K562 (cell line): Measurements from ENCODE around the gene ROBO1. TPM values are rescaled to one million over a fixed set of nuclear protein-coding genes. Genes with fewer than 3 reads are reported as not detected.

Source experiments
- ATAC-seq: fragments of 200-7000 bp; cut with Tn5 transposase; 3 replicates; pipeline ENCODE4 v1.9.1; 2020; ENCODE audit warnings: moderate library complexity
- BruUV-seq: library from RNA; stranded (reverse); fragments of 400-500 nt; replicated peaks from 2 replicates; lab custom pipeline; 2021; lab: Mats Ljungman, UMichigan
- CTCF ChIA-PET: fragments of 300-600 bp; formaldehyde crosslinking; extraction: SDS; loops from one replicate; lab custom pipeline; 2021; ENCODE audit warnings: low intra/inter-chr PET ratio; lab: Yijun Ruan, JAX
- POLR2A ChIA-PET: fragments of 300-600, 350-650 bp; sonication (Branson Sonifier 250); formaldehyde crosslinking; extraction: SDS; loops from one replicate; lab custom pipeline; 2021; ENCODE audit warnings: antibody characterized with exemption, inconsistent platforms; lab: Yijun Ruan, JAX
- DNase-seq, 4 experiments: peaks; one replicate each; pipeline versions ENCODE4 v3.0.0 to v3.0.0-alpha.2; 2011 to 2018; ENCODE audit warnings: low spot score in 3 of 4, mixed read lengths in 3 of 4; ENCODE audit errors: extremely low read depth in 1 of 4
- FAIRE-seq: peaks from 2 replicates; lab custom pipeline; 2011; peaks lifted over from hg19 to GRCh38; lab: Jason Lieb, UNC
- H2AFZ ChIP-seq: 2 replicates; pipeline ENCODE4 v1.6.0; 2011; ENCODE audit warnings: low read depth, low read length, control low read depth, inconsistent platforms
- H3K27ac ChIP-seq: fragments of 200-600 bp; 3 replicates; pipeline ENCODE4 v1.8.0; 2011; ENCODE audit warnings: low read depth, mild to moderate bottlenecking, control low read depth, inconsistent platforms, low read length, moderate library complexity, mixed read lengths; ENCODE audit errors: extremely low read depth
- H3K27me3 ChIP-seq, 2 experiments: fragments of 300-600 bp in 1 of 2; 2 replicates in 1 of 2; 3 replicates in 1 of 2; pipeline versions ENCODE4 v1.6.0 to v1.8.0; 2011; ENCODE audit warnings: inconsistent platforms in 2 of 2, low read length in 2 of 2, mild to moderate bottlenecking in 1 of 2, mixed read lengths in 1 of 2, moderate library complexity in 1 of 2; ENCODE audit not compliant: control insufficient read depth in 2 of 2, insufficient read depth in 2 of 2
- H3K36me3 ChIP-seq: fragments of 300-600 bp; 3 replicates; pipeline ENCODE4 v1.8.0; 2011; ENCODE audit warnings: mild to moderate bottlenecking, low read length, inconsistent platforms; ENCODE audit not compliant: control insufficient read depth, insufficient read depth
- H3K4me1 ChIP-seq, 2 experiments: fragments of 200-600 bp in 1 of 2; replicated peaks in 1 of 2; 2 replicates in 1 of 2; 3 replicates in 1 of 2; pipeline versions ENCODE4 v1.5.1 to v1.8.0; 2011; ENCODE audit warnings: inconsistent platforms in 2 of 2, low read length in 2 of 2, mild to moderate bottlenecking in 1 of 2, mixed read lengths in 1 of 2, moderate library complexity in 1 of 2; ENCODE audit not compliant: control insufficient read depth in 2 of 2, insufficient read depth in 2 of 2
- H3K4me2 ChIP-seq: 2 replicates; pipeline ENCODE4 v1.6.1; 2011; ENCODE audit warnings: low read length, control low read depth, inconsistent platforms, mixed read lengths; ENCODE audit not compliant: insufficient read depth
- H3K4me3 ChIP-seq: fragments of 200-600 bp; sonication (generic), shearing (Covaris generic); 2 replicates; pipeline ENCODE4 v1.5.1; 2016; ENCODE audit warnings: control low read depth, inconsistent platforms
- H3K79me2 ChIP-seq: fragments of 200-600 bp; 3 replicates; pipeline ENCODE4 v1.8.0; 2011; ENCODE audit warnings: low read length, inconsistent platforms; ENCODE audit not compliant: control insufficient read depth, insufficient read depth
- H3K9ac ChIP-seq, 2 experiments: 2 replicates each; pipeline versions ENCODE4 v1.6.0 to v1.6.1; 2011; ENCODE audit warnings: low read depth in 2 of 2, low read length in 2 of 2, control low read depth in 1 of 2, inconsistent platforms in 1 of 2, mild to moderate bottlenecking in 1 of 2, mixed read lengths in 1 of 2; ENCODE audit not compliant: insufficient read depth in 1 of 2
- H3K9me1 ChIP-seq: one replicate; pipeline ENCODE4 v1.6.0; 2011; ENCODE audit warnings: inconsistent platforms, mild to moderate bottlenecking, low read length, moderate library complexity; ENCODE audit not compliant: control insufficient read depth, insufficient read depth
- H3K9me3 ChIP-seq: replicated peaks from 2 replicates; pipeline ENCODE4 v1.5.1; 2011; ENCODE audit warnings: low read depth, low read length, inconsistent platforms; ENCODE audit not compliant: control insufficient read depth, insufficient read depth
- H4K20me1 ChIP-seq: replicated peaks from 2 replicates; pipeline ENCODE4 v1.6.1; 2011; ENCODE audit warnings: low read length, inconsistent platforms, mixed read lengths; ENCODE audit not compliant: control insufficient read depth, insufficient read depth
- CXXC5 ChIP-seq: fragments of 250-450 bp; sonication (Bioruptor Pico); IDR thresholded peaks from 2 replicates; pipeline ENCODE4 v1.8.0; 2022; ENCODE audit warnings: inconsistent platforms, mild to moderate bottlenecking, moderate library complexity
- FIP1L1 ChIP-seq: fragments of 200-400 bp; formaldehyde crosslinking; IDR thresholded peaks from 2 replicates; pipeline ENCODE4 v1.6.1; 2018; ENCODE audit warnings: mild to moderate bottlenecking, low read depth, low read length; ENCODE audit not compliant: poor library complexity, severe bottlenecking
- MLX ChIP-seq, 2 experiments: fragments of 450-650 bp in 1 of 2; sonication (generic) in 1 of 2; formaldehyde crosslinking; conservative IDR thresholded peaks; 2 replicates each; pipeline versions ENCODE4 v1.4.0 to v1.8.1; 2020 to 2022; ENCODE audit warnings: mild to moderate bottlenecking in 1 of 2, missing genetic modification reagents in 1 of 2
- SMAD4 ChIP-seq: fragments of 250-450 bp; sonication (Bioruptor Pico); conservative IDR thresholded peaks from 2 replicates; pipeline ENCODE4 v1.8.0; 2021; ENCODE audit warnings: inconsistent platforms, mild to moderate bottlenecking, moderate library complexity
- SREBF2 ChIP-seq: sonication (generic); formaldehyde crosslinking; IDR thresholded peaks from 2 replicates; pipeline ENCODE4 v1.4.0; 2020; ENCODE audit warnings: mild to moderate bottlenecking, missing genetic modification reagents
- SRSF9 ChIP-seq: fragments of 200-400 bp; formaldehyde crosslinking; IDR thresholded peaks from 2 replicates; pipeline ENCODE4 v1.6.1; 2017; ENCODE audit warnings: low read depth, low read length, borderline replicate concordance
- TCF7L2 ChIP-seq: fragments of 150-350 bp; IDR thresholded peaks from 2 replicates; pipeline ENCODE4 v1.6.1; 2016; ENCODE audit warnings: low read depth, mild to moderate bottlenecking, low read length, moderate library complexity
- THRAP3 ChIP-seq: fragments of 450-650 bp; IDR thresholded peaks from 2 replicates; pipeline ENCODE4 v1.6.1; 2016; ENCODE audit warnings: mild to moderate bottlenecking, inconsistent platforms, borderline replicate concordance
- WGBS: fragments of 100-300 bp; shearing (Covaris generic); methylation state at CpG from one replicate; pipeline ENCODE4 v1.1.6; 2016; ENCODE audit warnings: low coverage, mixed read lengths; ENCODE audit not compliant: insufficient coverage; ENCODE audit errors: missing lambda C conversion rate; 5-methylcytosine and 5-hydroxymethylcytosine counted together
- in situ Hi-C: fragments of 300-500 bp; cut with MboI; formaldehyde crosslinking; loops from 4 replicates; pipeline ENCODE4 v1.15.0; 2018; ENCODE audit warnings: inconsistent platforms, mixed read lengths
- intact Hi-C: fragments of 100-400 bp; cut with micrococcal nuclease; formaldehyde crosslinking; loops from 2 replicates; pipeline ENCODE4 v1.14.2; 2022
- polyA plus RNA-seq, 8 experiments: library from polyadenylated mRNA; depleted of rRNA in 4 of 8; stranded (reverse) in 5 of 8; unstranded in 3 of 8; fragments of >200 nt; fragmentation: Nextera tagmentation in 2 of 8; fragmentation: Illumina TruSeq in 1 of 8; extraction: Ambion mirVana in 2 of 8; extraction: Trizol in 1 of 8; gene quantifications; 2 replicates each; pipeline versions ENCODE4 v1.2.1 to v1.2.3, GENCODE V29; 2011 to 2014; ENCODE audit warnings: inconsistent platforms in 1 of 8, missing spikeins in 1 of 8
- total RNA-seq, 7 experiments: library from RNA; depleted of rRNA in 6 of 7; stranded (reverse); fragments of >200 nt in 6 of 7; fragmentation: Illumina TruSeq in 2 of 7; extraction: Trizol in 2 of 7; gene quantifications; 2 replicates each; pipeline versions ENCODE4 v1.2.1 to v1.2.3, GENCODE V29; 2011 to 2021; ENCODE audit warnings: low replicate concordance in 1 of 7

The ROBO1 gene
- total and polyA plus RNA-seq, 9 of the 15 experiments (the other 6 are each of a cell fraction or from before 2014, with no cell fraction given), result 0.01 to 0.53 (median 0.17) TPM; not detected in 5

- Histone ChIP-seq H3K27me3 (no peaks in the 10 kb centered on the region), H3K4me1 (no peaks in the 10 kb centered on the region), H3K9me3 (no peaks in the 10 kb centered on the region), H2AFZ (no peak overlapping the region), H3K27ac (no peak overlapping the region), H3K4me2 (no peak overlapping the region), H3K4me3 (no peak overlapping the region), H3K79me2 (no peaks in the 10 kb centered on the region), H3K9me1 (no peaks in the 10 kb centered on the region), H3K36me3 (no peaks in the 10 kb centered on the region), H4K20me1 (no peaks in the 10 kb centered on the region), H3K9ac (no peak overlapping the region)
- POLR2A ChIA-PET, result no interaction called here
- intact Hi-C loops, result no loop called here
- CTCF ChIA-PET, result no interaction called here
- in situ Hi-C loops, result no loop called here
- DNase-seq, result no peak
- 0% methylated on average over 3 of the region's 5 CpGs for WGBS
- BruUV-seq, result no TSS peak
- TF ChIP-seq FIP1L1 (no peak), TCF7L2 (no peak)
- FAIRE-seq, result no peak
- no peak for ATAC-seq
These were observed 5.5 kb upstream of the ROBO1 start for GRCh38 chr3:79773291-79773690.

- ATAC-seq, result no peak
- Histone ChIP-seq H4K20me1 (no peaks in the 10 kb centered on the region), H3K79me2 (no peaks in the 10 kb centered on the region), H3K27me3 (no peaks in the 10 kb centered on the region), H3K36me3 (no peaks in the 10 kb centered on the region), H3K4me1 (no peaks in the 10 kb centered on the region), H3K9me1 (no peaks in the 10 kb centered on the region), H3K27ac (no peak overlapping the region), H3K9me3 (no peaks in the 10 kb centered on the region), H2AFZ (no peak overlapping the region), H3K9ac (no peak overlapping the region), H3K4me3 (no peak overlapping the region), H3K4me2 (no peak overlapping the region)
- intact Hi-C loops, result no loop called here
- FAIRE-seq, result no peak
- CTCF ChIA-PET, result no interaction called here
- POLR2A ChIA-PET, result no interaction called here
- WGBS, result 0% methylated on average over 3 of the region's 3 CpGs
- in situ Hi-C loops, result no loop called here
- DNase-seq, result no peak
- no TSS peak for BruUV-seq
- no peak for TF ChIP-seq SREBF2 (CRISPR knock-in tag)
- no peak for TF ChIP-seq SRSF9
- TF ChIP-seq MLX (CRISPR knock-in tag; conservative IDR thresholded peaks at IDR 0.05), result no peak
- no peak for TF ChIP-seq SMAD4 (CRISPR knock-in tag)
- no peak for TF ChIP-seq CXXC5 (CRISPR knock-in tag)
- TF ChIP-seq THRAP3, result no peak
These were observed 1.4 kb upstream of the ROBO1 start for GRCh38 chr3:79769229-79769628.
